IMR-90 (cell line): Measurements from ENCODE around the gene PPP1R12C. TPM values are rescaled to one million over a fixed set of nuclear protein-coding genes. Genes with fewer than 3 reads are reported as not detected.

Experiments used
- ATAC-seq: fragments of 200-7000 bp; cut with Tn5 transposase; 2 replicates; pipeline ENCODE4 v1.9.1; 2020; ENCODE audit warnings: low read depth, mild to moderate bottlenecking, moderate library complexity
- BruUV-seq: library from RNA; stranded (reverse); fragments of 400-500 nt; replicated peaks from 2 replicates; lab custom pipeline; 2021; lab: Mats Ljungman, UMichigan
- CTCF ChIA-PET: fragments of 300-600 bp; formaldehyde crosslinking; extraction: SDS; loops from one replicate; lab custom pipeline; 2021; ENCODE audit warnings: antibody characterized with exemption; lab: Yijun Ruan, JAX
- POLR2A ChIA-PET: fragments of 300-600 bp; sonication (Branson Sonifier 250); formaldehyde crosslinking; loops from one replicate; lab custom pipeline; 2022; ENCODE audit warnings: antibody characterized with exemption; ENCODE audit not compliant: unreplicated experiment; lab: Charles Lee
- DNase-seq: peaks from one replicate; pipeline ENCODE4 v3.0.0; 2013
- H2AFZ ChIP-seq: replicated peaks from 2 replicates; pipeline ENCODE3; 2013; ENCODE audit warnings: low read length, mild to moderate bottlenecking; ENCODE audit not compliant: poor library complexity
- H2AK5ac ChIP-seq: 2 replicates; pipeline ENCODE4 v1.6.1; 2013; ENCODE audit warnings: low read depth, low read length, inconsistent platforms
- H2AK9ac ChIP-seq: replicated peaks from 2 replicates; pipeline ENCODE3; 2013; ENCODE audit warnings: mild to moderate bottlenecking, low read depth, low read length, moderate library complexity; ENCODE audit not compliant: poor library complexity
- H2BK120ac ChIP-seq: 2 replicates; pipeline ENCODE4 v1.6.1; 2013; ENCODE audit warnings: low read depth, low read length, inconsistent platforms
- H2BK15ac ChIP-seq: 3 replicates; pipeline ENCODE4 v1.6.1; 2013; ENCODE audit warnings: low read depth, low read length, inconsistent platforms
- H2BK20ac ChIP-seq: 2 replicates; pipeline ENCODE4 v1.6.1; 2013; ENCODE audit warnings: low read depth, mild to moderate bottlenecking, inconsistent platforms, low read length, moderate library complexity
- H2BK5ac ChIP-seq: 2 replicates; pipeline ENCODE4 v1.6.1; 2013; ENCODE audit warnings: mild to moderate bottlenecking, low read depth, low read length, inconsistent platforms; ENCODE audit not compliant: poor library complexity, severe bottlenecking
- H3K14ac ChIP-seq: replicated peaks from 2 replicates; pipeline ENCODE4 v1.6.1; 2013; ENCODE audit warnings: low read depth, low read length, inconsistent platforms
- H3K18ac ChIP-seq: 2 replicates; pipeline ENCODE4 v1.6.1; 2013; ENCODE audit warnings: low read depth, low read length, control low read depth
- H3K23ac ChIP-seq: 2 replicates; pipeline ENCODE4 v1.6.1; 2013; ENCODE audit warnings: low read depth, low read length, inconsistent platforms
- H3K27ac ChIP-seq: 2 replicates; pipeline ENCODE4 v1.5.1; 2013; ENCODE audit warnings: mild to moderate bottlenecking, control low read depth, low read length; ENCODE audit not compliant: insufficient read depth
- H3K27me3 ChIP-seq: 2 replicates; pipeline ENCODE4 v1.6.1; 2013; ENCODE audit warnings: low read length; ENCODE audit not compliant: control insufficient read depth, insufficient read depth
- H3K36me3 ChIP-seq: 2 replicates; pipeline ENCODE4 v1.6.1; 2013; ENCODE audit warnings: low read length, mixed read lengths; ENCODE audit not compliant: control insufficient read depth, insufficient read depth
- H3K4ac ChIP-seq: 2 replicates; pipeline ENCODE4 v1.6.1; 2013; ENCODE audit warnings: low read depth, low read length, inconsistent platforms
- H3K4me1 ChIP-seq: 2 replicates; pipeline ENCODE4 v1.6.1; 2013; ENCODE audit warnings: low read length, mixed read lengths; ENCODE audit not compliant: control insufficient read depth, insufficient read depth
- H3K4me2 ChIP-seq: 2 replicates; pipeline ENCODE4 v1.6.1; 2013; ENCODE audit warnings: low read depth, mild to moderate bottlenecking, control low read depth, low read length, moderate library complexity
- H3K4me3 ChIP-seq: 2 replicates; pipeline ENCODE4 v1.5.1; 2013; ENCODE audit warnings: low read depth, mild to moderate bottlenecking, control low read depth, low read length, moderate library complexity; ENCODE audit not compliant: insufficient read depth
- H3K56ac ChIP-seq: 2 replicates; pipeline ENCODE4 v1.6.1; 2013; ENCODE audit warnings: low read length, inconsistent platforms; ENCODE audit not compliant: insufficient read depth; ENCODE audit errors: extremely low read depth
- H3K79me1 ChIP-seq, 2 experiments: 2 replicates each; pipeline ENCODE4 v1.6.1; 2013; ENCODE audit warnings: low read length in 2 of 2, inconsistent platforms in 1 of 2, low read depth in 1 of 2
- H3K9ac ChIP-seq: 2 replicates; pipeline ENCODE4 v1.6.1; 2013; ENCODE audit warnings: low read depth, low read length, control low read depth
- H3K9me1 ChIP-seq: 2 replicates; pipeline ENCODE4 v1.6.1; 2013; ENCODE audit warnings: low read length, inconsistent platforms; ENCODE audit not compliant: insufficient read depth
- H3K9me3 ChIP-seq: 2 replicates; pipeline ENCODE4 v1.6.1; 2013; ENCODE audit warnings: low read length; ENCODE audit not compliant: control insufficient read depth, insufficient read depth
- H4K20me1 ChIP-seq: 2 replicates; pipeline ENCODE4 v1.6.1; 2013; ENCODE audit warnings: low read length, inconsistent platforms; ENCODE audit not compliant: insufficient read depth
- H4K5ac ChIP-seq: 2 replicates; pipeline ENCODE4 v1.6.1; 2013; ENCODE audit warnings: mild to moderate bottlenecking, low read depth, low read length, control low read depth
- H4K8ac ChIP-seq, 2 experiments: 2 replicates each; pipeline ENCODE4 v1.6.1; 2013; ENCODE audit warnings: low read depth in 2 of 2, low read length in 2 of 2, control low read depth in 1 of 2, inconsistent platforms in 1 of 2
- H4K91ac ChIP-seq: 2 replicates; pipeline ENCODE4 v1.6.1; 2013; ENCODE audit warnings: low read depth, low read length, inconsistent platforms; ENCODE audit not compliant: insufficient read depth
- BHLHE40 ChIP-seq: fragments of 150-350 bp; IDR thresholded peaks from 2 replicates; pipeline ENCODE4 v1.6.1; 2016; ENCODE audit warnings: mild to moderate bottlenecking, low read depth, low read length
- CEBPB ChIP-seq: IDR thresholded peaks from 2 replicates; pipeline ENCODE4 v1.6.1; 2012; ENCODE audit warnings: low read depth, low read length, improper control_type of control experiment
- CHD1 ChIP-seq: IDR thresholded peaks from 2 replicates; pipeline ENCODE4 v1.6.1; 2012; ENCODE audit warnings: low read depth, low read length, improper control_type of control experiment
- CTCF ChIP-seq: conservative IDR thresholded peaks from 2 replicates; pipeline ENCODE4 v1.5.1; 2012; ENCODE audit warnings: mild to moderate bottlenecking, low read depth, low read length, improper control_type of control experiment
- ELK1 ChIP-seq: fragments of 150-350 bp; IDR thresholded peaks from 2 replicates; pipeline ENCODE4 v1.6.1; 2016; ENCODE audit warnings: low read depth, mild to moderate bottlenecking, low read length, moderate library complexity, borderline replicate concordance
- FOS ChIP-seq: fragments of 150-350 bp; IDR thresholded peaks from 2 replicates; pipeline ENCODE4 v1.6.1; 2016; ENCODE audit warnings: low read depth, low read length
- MAFK ChIP-seq: IDR thresholded peaks from 2 replicates; pipeline ENCODE4 v1.6.1; 2012; ENCODE audit warnings: low read depth, low read length, improper control_type of control experiment
- MAZ ChIP-seq: IDR thresholded peaks from 2 replicates; pipeline ENCODE4 v1.6.1; 2012; ENCODE audit warnings: low read depth, mild to moderate bottlenecking, low read length, improper control_type of control experiment, moderate library complexity, borderline replicate concordance
- MXI1 ChIP-seq: IDR thresholded peaks from 2 replicates; pipeline ENCODE4 v1.6.1; 2012; ENCODE audit warnings: low read depth, mild to moderate bottlenecking, low read length, moderate library complexity, borderline replicate concordance
- NFE2L2 ChIP-seq: fragments of 150-350 bp; IDR thresholded peaks from 2 replicates; pipeline ENCODE4 v1.6.1; 2016; ENCODE audit warnings: low read depth, mild to moderate bottlenecking, low read length
- POLR2A ChIP-seq: IDR thresholded peaks from 2 replicates; pipeline ENCODE4 v1.6.1; 2012; ENCODE audit warnings: mild to moderate bottlenecking, low read depth, low read length
- RAD21 ChIP-seq: IDR thresholded peaks from 2 replicates; pipeline ENCODE4 v1.6.1; 2012; ENCODE audit warnings: low read length, improper control_type of control experiment
- RCOR1 ChIP-seq: IDR thresholded peaks from 2 replicates; pipeline ENCODE4 v1.6.1; 2012; ENCODE audit warnings: mild to moderate bottlenecking, low read length, improper control_type of control experiment; ENCODE audit not compliant: insufficient replicate concordance
- RFX5 ChIP-seq: IDR thresholded peaks from 2 replicates; pipeline ENCODE4 v1.8.0; 2012; ENCODE audit warnings: low read depth, mild to moderate bottlenecking, low read length, moderate library complexity
- SMC3 ChIP-seq: fragments of 150-350 bp; IDR thresholded peaks from 2 replicates; pipeline ENCODE4 v1.6.1; 2016; ENCODE audit warnings: low read depth, mild to moderate bottlenecking, antibody characterized with exemption, low read length, moderate library complexity
- USF2 ChIP-seq: fragments of 150-350 bp; IDR thresholded peaks from 2 replicates; pipeline ENCODE4 v1.6.1; 2017; ENCODE audit warnings: mild to moderate bottlenecking, antibody characterized with exemption, low read length, low read depth
- WGBS, 2 experiments: methylation state at CpG; one replicate each; pipeline versions ENCODE4 v1.1.5 to v1.1.7; 2013; ENCODE audit warnings: missing lambda C conversion rate in 2 of 2; ENCODE audit not compliant: insufficient read length in 1 of 2; ENCODE audit errors: extremely low coverage in 2 of 2; 5-methylcytosine and 5-hydroxymethylcytosine counted together
- dilution Hi-C: fragments of 300-500 bp; cut with HindIII; formaldehyde crosslinking; loops from one replicate; pipeline ENCODE4 v1.14.3; 2018; ENCODE audit warnings: low sequenced_read_pairs; ENCODE audit not compliant: unreplicated experiment
- in situ Hi-C: fragments of 300-500 bp; cut with MboI; formaldehyde crosslinking; loops from 3 replicates; pipeline ENCODE4 v1.14.3; 2019; ENCODE audit warnings: low sequenced_read_pairs, inconsistent platforms, mixed read lengths
- intact Hi-C: fragments of 100-400 bp; cut with micrococcal nuclease; formaldehyde crosslinking; loops from 2 replicates; pipeline ENCODE4 v1.10.0; 2022
- polyA plus RNA-seq, 3 experiments: library from polyadenylated mRNA; depleted of rRNA; stranded (reverse); fragments of >200 nt; gene quantifications; 2 replicates each; pipeline ENCODE4 v1.2.3, GENCODE V29; 2012; ENCODE audit warnings: low replicate concordance in 1 of 3
- total RNA-seq: library from RNA; depleted of rRNA; stranded (reverse); fragments of >200 nt; gene quantifications from 2 replicates; pipeline ENCODE4 v1.2.3, GENCODE V29; 2012

Gene PPP1R12C
- total and polyA plus RNA-seq, 2 of the 4 experiments (the other 2 are of a cell fraction) = 21.5 to 81.4 TPM

GRCh38 chr19:55041627-55042343 lies 75.7 kb downstream of the PPP1R12C start:
- no peak overlapping the region for H4K91ac ChIP-seq
- H3K79me1 ChIP-seq = no peaks in the 10 kb centered on the region
- intact Hi-C loops (no loop called here), dilution Hi-C loops (no loop called here), in situ Hi-C loops (no loop called here)
- H2BK5ac ChIP-seq = no peak overlapping the region
- no peaks in the 10 kb centered on the region for H3K9me1 ChIP-seq
- no peak overlapping the region for H3K23ac ChIP-seq
- no peak overlapping the region for H3K4me3 ChIP-seq
- H3K36me3 ChIP-seq = peaks cover 13% of the 10 kb centered on the region
- ChIA-PET CTCF (no interaction called here), POLR2A (no interaction called here)
- ATAC-seq = no peak
- H4K20me1 ChIP-seq = no peaks in the 10 kb centered on the region
- H2AK9ac ChIP-seq = no peak overlapping the region
- H2AFZ ChIP-seq = no peak overlapping the region
- no peak overlapping the region for H3K56ac ChIP-seq
- no peak overlapping the region for H3K14ac ChIP-seq
- DNase-seq = no peak
- no peak overlapping the region for H4K5ac ChIP-seq
- no peak overlapping the region for H3K9ac ChIP-seq
- TF ChIP-seq NFE2L2 = no peak
- TF ChIP-seq ELK1 = no peak
- no peak for TF ChIP-seq SMC3
- TF ChIP-seq CTCF = no peak
- no peak for TF ChIP-seq CEBPB
- TF ChIP-seq USF2 = no peak
- no peak for TF ChIP-seq MAFK
- no peak for TF ChIP-seq POLR2A
- TF ChIP-seq RAD21 = no peak
- no peak for TF ChIP-seq RFX5
- no peak for TF ChIP-seq MXI1
- TF ChIP-seq CHD1 = no peak
- TF ChIP-seq BHLHE40 = no peak
- TF ChIP-seq RCOR1 = no peak
- TF ChIP-seq MAZ = no peak
- no peak for TF ChIP-seq FOS
- H2BK120ac ChIP-seq = no peak overlapping the region
- no peaks in the 10 kb centered on the region for H3K4me1 ChIP-seq
- BruUV-seq = no TSS peak
- H2AK5ac ChIP-seq = no peak overlapping the region
- H3K9me3 ChIP-seq = no peaks in the 10 kb centered on the region
- no peak overlapping the region for H3K27ac ChIP-seq
- 84% methylated on average over 20 of the region's 30 CpGs; no CpG with 5 or more reads in 1 of the 2 experiments for WGBS, 2 experiments
- H3K27me3 ChIP-seq = no peaks in the 10 kb centered on the region
- no peak overlapping the region for H3K4ac ChIP-seq
- H2BK15ac ChIP-seq = no peak overlapping the region
- no peak overlapping the region for H4K8ac ChIP-seq
- H3K18ac ChIP-seq = no peak overlapping the region
- H3K4me2 ChIP-seq = no peak overlapping the region
- H2BK20ac ChIP-seq = no peak overlapping the region
